GM23338 (cell line): ENCODE measurements around the gene PHTF2.

ENCODE experiments used
- CREB1 ChIP-seq: fragments of 250-450 bp; sonication (Bioruptor Pico); IDR thresholded peaks from 2 replicates; pipeline ENCODE4 v1.5.0; 2020; ENCODE audit warnings: low read depth, mild to moderate bottlenecking, moderate library complexity
- EZH2 ChIP-seq: fragments of 200-600 bp; sonication (generic); IDR thresholded peaks from one replicate; pipeline ENCODE4 v1.8.0; 2017; ENCODE audit warnings: antibody characterized with exemption, mild to moderate bottlenecking, low read depth; ENCODE audit not compliant: unreplicated experiment
- EZH2phosphoT487 ChIP-seq: fragments of 200-600 bp; sonication (generic); IDR thresholded peaks from one replicate; pipeline ENCODE4 v1.8.1; 2018; ENCODE audit warnings: antibody characterized with exemption; ENCODE audit not compliant: unreplicated experiment
- JUNB ChIP-seq: IDR thresholded peaks from one replicate; pipeline ENCODE4 v1.6.1; 2016; ENCODE audit warnings: antibody characterized with exemption; ENCODE audit not compliant: unreplicated experiment
- NANOG ChIP-seq: IDR thresholded peaks from 2 replicates; pipeline ENCODE4 v1.6.1; 2016; ENCODE audit warnings: antibody characterized with exemption, borderline replicate concordance
- POLR2AphosphoS5 ChIP-seq: IDR thresholded peaks from 2 replicates; pipeline ENCODE4 v1.6.1; 2016; ENCODE audit warnings: antibody characterized with exemption, low read depth
- STAT1 ChIP-seq: IDR thresholded peaks from one replicate; pipeline ENCODE4 v1.6.1; 2016; ENCODE audit warnings: antibody characterized with exemption; ENCODE audit not compliant: unreplicated experiment
- ZNF114 ChIP-seq: fragments of 250-450 bp; sonication (Bioruptor Pico); IDR thresholded peaks from 2 replicates; pipeline ENCODE4 v1.5.0; 2020; ENCODE audit warnings: mild to moderate bottlenecking, moderate library complexity
- ZNF331 ChIP-seq: fragments of 250-450 bp; sonication (Bioruptor Pico); IDR thresholded peaks from 2 replicates; pipeline ENCODE4 v1.5.0; 2020; ENCODE audit warnings: low read depth, mild to moderate bottlenecking, moderate library complexity
- ZNF462 ChIP-seq: fragments of 250-450 bp; sonication (Bioruptor Pico); IDR thresholded peaks from 2 replicates; pipeline ENCODE4 v1.5.0; 2020; ENCODE audit warnings: mild to moderate bottlenecking, moderate library complexity
- TF ChIP-seq, protein P1 (sequence below), 2 experiments: fragments of 200-600 bp in 1 of 2; sonication (generic) in 1 of 2; conservative IDR thresholded peaks; 2 replicates each; pipeline versions ENCODE4 v1.5.1 to v1.6.1; 2016 to 2017; ENCODE audit warnings: antibody characterized with exemption in 2 of 2, low read depth in 2 of 2, mild to moderate bottlenecking in 2 of 2, moderate library complexity in 1 of 2
- TF ChIP-seq, protein P2 (sequence below): IDR thresholded peaks from one replicate; pipeline ENCODE4 v1.6.1; 2018; ENCODE audit warnings: antibody characterized with exemption; ENCODE audit not compliant: unreplicated experiment
- TF ChIP-seq, protein P3 (sequence below): IDR thresholded peaks from 2 replicates; pipeline ENCODE4 v1.6.1; 2016; ENCODE audit warnings: antibody characterized with exemption

GRCh38 chr7:77796960-77797359, 1.6 kb upstream of the PHTF2 start:
- TF ChIP-seq, protein P1, sequence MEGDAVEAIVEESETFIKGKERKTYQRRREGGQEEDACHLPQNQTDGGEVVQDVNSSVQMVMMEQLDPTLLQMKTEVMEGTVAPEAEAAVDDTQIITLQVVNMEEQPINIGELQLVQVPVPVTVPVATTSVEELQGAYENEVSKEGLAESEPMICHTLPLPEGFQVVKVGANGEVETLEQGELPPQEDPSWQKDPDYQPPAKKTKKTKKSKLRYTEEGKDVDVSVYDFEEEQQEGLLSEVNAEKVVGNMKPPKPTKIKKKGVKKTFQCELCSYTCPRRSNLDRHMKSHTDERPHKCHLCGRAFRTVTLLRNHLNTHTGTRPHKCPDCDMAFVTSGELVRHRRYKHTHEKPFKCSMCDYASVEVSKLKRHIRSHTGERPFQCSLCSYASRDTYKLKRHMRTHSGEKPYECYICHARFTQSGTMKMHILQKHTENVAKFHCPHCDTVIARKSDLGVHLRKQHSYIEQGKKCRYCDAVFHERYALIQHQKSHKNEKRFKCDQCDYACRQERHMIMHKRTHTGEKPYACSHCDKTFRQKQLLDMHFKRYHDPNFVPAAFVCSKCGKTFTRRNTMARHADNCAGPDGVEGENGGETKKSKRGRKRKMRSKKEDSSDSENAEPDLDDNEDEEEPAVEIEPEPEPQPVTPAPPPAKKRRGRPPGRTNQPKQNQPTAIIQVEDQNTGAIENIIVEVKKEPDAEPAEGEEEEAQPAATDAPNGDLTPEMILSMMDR (conservative IDR thresholded peaks at IDR 0.05; ENCODE audit: low read depth in 2 of 2): no peak
- TF ChIP-seq, protein P2, sequence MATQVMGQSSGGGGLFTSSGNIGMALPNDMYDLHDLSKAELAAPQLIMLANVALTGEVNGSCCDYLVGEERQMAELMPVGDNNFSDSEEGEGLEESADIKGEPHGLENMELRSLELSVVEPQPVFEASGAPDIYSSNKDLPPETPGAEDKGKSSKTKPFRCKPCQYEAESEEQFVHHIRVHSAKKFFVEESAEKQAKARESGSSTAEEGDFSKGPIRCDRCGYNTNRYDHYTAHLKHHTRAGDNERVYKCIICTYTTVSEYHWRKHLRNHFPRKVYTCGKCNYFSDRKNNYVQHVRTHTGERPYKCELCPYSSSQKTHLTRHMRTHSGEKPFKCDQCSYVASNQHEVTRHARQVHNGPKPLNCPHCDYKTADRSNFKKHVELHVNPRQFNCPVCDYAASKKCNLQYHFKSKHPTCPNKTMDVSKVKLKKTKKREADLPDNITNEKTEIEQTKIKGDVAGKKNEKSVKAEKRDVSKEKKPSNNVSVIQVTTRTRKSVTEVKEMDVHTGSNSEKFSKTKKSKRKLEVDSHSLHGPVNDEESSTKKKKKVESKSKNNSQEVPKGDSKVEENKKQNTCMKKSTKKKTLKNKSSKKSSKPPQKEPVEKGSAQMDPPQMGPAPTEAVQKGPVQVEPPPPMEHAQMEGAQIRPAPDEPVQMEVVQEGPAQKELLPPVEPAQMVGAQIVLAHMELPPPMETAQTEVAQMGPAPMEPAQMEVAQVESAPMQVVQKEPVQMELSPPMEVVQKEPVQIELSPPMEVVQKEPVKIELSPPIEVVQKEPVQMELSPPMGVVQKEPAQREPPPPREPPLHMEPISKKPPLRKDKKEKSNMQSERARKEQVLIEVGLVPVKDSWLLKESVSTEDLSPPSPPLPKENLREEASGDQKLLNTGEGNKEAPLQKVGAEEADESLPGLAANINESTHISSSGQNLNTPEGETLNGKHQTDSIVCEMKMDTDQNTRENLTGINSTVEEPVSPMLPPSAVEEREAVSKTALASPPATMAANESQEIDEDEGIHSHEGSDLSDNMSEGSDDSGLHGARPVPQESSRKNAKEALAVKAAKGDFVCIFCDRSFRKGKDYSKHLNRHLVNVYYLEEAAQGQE: no peak
- TF ChIP-seq CREB1 (no peak), POLR2AphosphoS5 (no peak), EZH2phosphoT487 (no peak), EZH2 (no peak), JUNB (no peak), NANOG (no peak), ZNF114 (no peak), ZNF331 (CRISPR knock-in tag) (no peak), STAT1 (no peak), ZNF462 (CRISPR knock-in tag) (no peak)
- TF ChIP-seq, protein P3, sequence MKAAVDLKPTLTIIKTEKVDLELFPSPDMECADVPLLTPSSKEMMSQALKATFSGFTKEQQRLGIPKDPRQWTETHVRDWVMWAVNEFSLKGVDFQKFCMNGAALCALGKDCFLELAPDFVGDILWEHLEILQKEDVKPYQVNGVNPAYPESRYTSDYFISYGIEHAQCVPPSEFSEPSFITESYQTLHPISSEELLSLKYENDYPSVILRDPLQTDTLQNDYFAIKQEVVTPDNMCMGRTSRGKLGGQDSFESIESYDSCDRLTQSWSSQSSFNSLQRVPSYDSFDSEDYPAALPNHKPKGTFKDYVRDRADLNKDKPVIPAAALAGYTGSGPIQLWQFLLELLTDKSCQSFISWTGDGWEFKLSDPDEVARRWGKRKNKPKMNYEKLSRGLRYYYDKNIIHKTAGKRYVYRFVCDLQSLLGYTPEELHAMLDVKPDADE: no peak
